ENCODE results near the gene ATP9A.

ATP9A gene

GRCh38 chr20:51602131-51602530, 166.1 kb downstream of the ATP9A start:
- Histone ChIP-seq H3K27me3 (ENCODE audit: insufficient read depth, poor library complexity, severe bottlenecking) (peaks cover 8% of the 10 kb centered on the region), H3K4me3 (replicated peaks; ENCODE audit: insufficient read depth, low read length) (no peak overlapping the region), H3K27ac (replicated peaks) (no peak overlapping the region)
- no peak for TF ChIP-seq CTCF (IDR thresholded peaks at IDR 0.05; ENCODE audit: insufficient read depth, low read length)
- no peak for TF ChIP-seq SPI1 (IDR thresholded peaks at IDR 0.05; ENCODE audit: borderline replicate concordance, low read depth)
- TF ChIP-seq POLR2AphosphoS5 (IDR thresholded peaks at IDR 0.05; ENCODE audit: low read depth): no peak
- TF ChIP-seq REST (IDR thresholded peaks at IDR 0.05; ENCODE audit: insufficient replicate concordance, low read depth): no peak
- TF ChIP-seq GABPA (IDR thresholded peaks at IDR 0.05; ENCODE audit: low read depth): no peak
- no peak for DNase-seq (ENCODE audit: low read depth in 1 of 2, low spot score in 1 of 2)

GRCh38 chr20:51600950-51601349, 167.2 kb downstream of the ATP9A start:
- TF ChIP-seq POLR2AphosphoS5 (IDR thresholded peaks at IDR 0.05; ENCODE audit: low read depth): no peak
- no peak for TF ChIP-seq GABPA (IDR thresholded peaks at IDR 0.05; ENCODE audit: low read depth)
- TF ChIP-seq CTCF (IDR thresholded peaks at IDR 0.05; ENCODE audit: insufficient read depth, low read length): no peak
- no peak for TF ChIP-seq SPI1 (IDR thresholded peaks at IDR 0.05; ENCODE audit: borderline replicate concordance, low read depth)
- TF ChIP-seq REST (IDR thresholded peaks at IDR 0.05; ENCODE audit: insufficient replicate concordance, low read depth): no peak
- Histone ChIP-seq H3K27me3 (ENCODE audit: insufficient read depth, poor library complexity, severe bottlenecking) (peaks cover 8% of the 10 kb centered on the region), H3K4me3 (replicated peaks; ENCODE audit: insufficient read depth, low read length) (no peak overlapping the region), H3K27ac (replicated peaks) (no peak overlapping the region)
- DNase-seq (ENCODE audit: low read depth in 1 of 2, low spot score in 1 of 2): no peak

- DNase-seq (ENCODE audit: low read depth in 1 of 2, low spot score in 1 of 2): no peak
- no peak overlapping the region for H3K4me3 ChIP-seq (replicated peaks; ENCODE audit: insufficient read depth, low read length)
- TF ChIP-seq CTCF (IDR thresholded peaks at IDR 0.05; ENCODE audit: insufficient read depth, low read length): no peak
- TF ChIP-seq GABPA (IDR thresholded peaks at IDR 0.05; ENCODE audit: low read depth): no peak
- TF ChIP-seq POLR2AphosphoS5 (IDR thresholded peaks at IDR 0.05; ENCODE audit: low read depth): no peak
- TF ChIP-seq SPI1 (IDR thresholded peaks at IDR 0.05; ENCODE audit: borderline replicate concordance, low read depth): no peak
- TF ChIP-seq REST (IDR thresholded peaks at IDR 0.05; ENCODE audit: insufficient replicate concordance, low read depth): no peak
- H3K27ac ChIP-seq (replicated peaks): no peak overlapping the region
- H3K27me3 ChIP-seq (ENCODE audit: insufficient read depth, poor library complexity, severe bottlenecking): peaks cover 8% of the 10 kb centered on the region
Observed at GRCh38 chr20:51600016-51600420, 168.2 kb downstream of the ATP9A start.

Measured in HL-60 (cell line).